GM18519 (cell line): ENCODE data around the gene ZNF81.
"Not testable (repeated sequence)": the region's sequence is repeated elsewhere in the genome, so short reads cannot be mapped to it uniquely, and the experiment has no call there.

Source experiments
- ATAC-seq: cut with Tn5 transposase; IDR thresholded peaks from one replicate; pipeline ENCODE4 v1.9.1; 2021; ENCODE audit warnings: mild to moderate bottlenecking, moderate library complexity; ENCODE audit not compliant: unreplicated experiment, low FRiP score

Gene ZNF81

DNA sequence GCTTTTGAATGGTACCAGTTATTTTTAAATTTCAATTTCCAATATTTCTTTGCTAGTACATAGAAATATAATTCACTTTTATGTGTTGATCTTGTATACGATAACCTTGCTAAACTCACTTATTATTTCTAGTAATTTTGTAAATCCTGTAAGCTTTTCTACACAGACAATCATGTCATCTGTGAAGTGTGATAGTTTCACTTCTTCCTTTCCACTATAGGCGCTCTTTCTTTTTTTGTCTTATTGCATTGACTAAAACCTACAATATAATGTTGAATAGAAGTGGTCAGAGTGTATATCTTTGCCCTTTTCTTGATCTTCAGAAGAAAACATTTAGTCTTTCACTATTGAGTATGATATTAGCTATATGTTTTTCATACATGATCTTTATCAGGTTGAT is 90.5 kb downstream of the ZNF81 start:
- no peak for ATAC-seq

DNA sequence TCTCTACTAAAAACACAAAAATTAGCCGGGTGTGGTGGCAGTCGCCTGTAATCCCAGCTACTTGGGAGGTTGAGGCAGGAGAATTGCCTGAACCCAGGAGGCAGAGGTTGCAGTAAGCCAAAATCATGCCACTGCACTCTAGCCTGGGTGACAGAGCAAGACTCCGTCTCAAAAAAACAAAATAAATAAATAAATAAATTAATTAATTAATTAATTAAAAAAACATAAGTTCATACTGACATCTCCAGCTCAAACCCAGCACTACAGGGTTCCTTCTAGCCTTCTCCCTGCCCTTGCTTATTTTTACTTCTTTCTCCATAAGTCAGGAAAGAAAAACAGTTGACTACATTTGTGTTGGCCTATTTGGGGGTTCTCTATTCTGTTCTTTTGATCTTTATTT is 95.3 kb downstream of the ZNF81 start:
- ATAC-seq: not testable (repeated sequence)

DNA sequence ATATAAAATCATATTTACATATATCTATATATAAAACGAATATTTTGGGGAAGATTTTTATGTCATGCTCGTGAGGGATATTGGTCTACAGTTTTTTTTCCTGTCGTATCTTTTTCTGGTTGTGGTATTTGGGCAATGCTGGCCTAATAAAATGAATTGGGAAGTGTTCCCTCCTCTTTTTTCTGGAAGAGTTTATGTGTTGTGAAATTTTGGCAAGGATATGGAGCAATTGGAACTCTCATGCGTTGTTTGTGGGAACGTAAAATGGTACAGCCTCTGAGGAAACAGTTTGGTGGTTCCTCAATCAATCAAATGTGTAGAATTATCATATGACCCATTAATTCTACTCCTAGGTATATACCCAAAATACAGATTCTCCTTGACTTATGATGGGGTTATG is 97.2 kb downstream of the ZNF81 start:
- no peak for ATAC-seq

DNA sequence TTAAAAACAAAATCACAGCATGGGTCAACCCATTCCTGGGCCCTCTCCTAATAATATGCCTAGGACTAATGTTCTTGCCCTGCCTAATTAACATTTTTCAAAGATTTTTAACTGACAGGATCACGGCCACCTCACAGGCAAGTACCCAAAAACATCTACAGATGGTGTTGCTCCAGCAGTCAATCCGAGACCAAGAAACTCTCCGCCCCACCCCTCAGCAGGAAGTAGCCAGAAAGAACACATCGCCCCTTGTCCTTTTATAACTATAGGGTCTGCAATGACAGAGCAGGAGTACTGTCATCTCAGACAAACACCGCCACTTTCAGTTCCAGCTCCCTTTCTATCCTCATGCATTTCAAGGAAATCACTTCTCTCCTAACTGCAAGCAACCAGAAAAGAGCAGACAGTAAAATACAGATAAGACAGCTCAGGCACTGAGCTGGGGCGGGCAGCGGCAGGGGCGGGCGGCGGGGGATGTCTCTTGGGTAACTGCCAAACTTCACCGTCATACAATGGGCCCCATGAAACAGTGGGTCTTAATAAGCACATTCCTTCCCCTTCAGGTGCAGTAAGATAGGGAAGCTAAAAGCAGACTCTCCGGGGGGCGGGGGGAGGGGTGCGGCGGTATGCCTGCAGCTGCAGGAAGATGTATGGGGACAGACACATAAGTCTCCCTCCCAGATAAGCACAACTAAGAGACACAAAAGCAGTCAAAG is 99.7 kb downstream of the ZNF81 start:
- no peak for ATAC-seq

DNA sequence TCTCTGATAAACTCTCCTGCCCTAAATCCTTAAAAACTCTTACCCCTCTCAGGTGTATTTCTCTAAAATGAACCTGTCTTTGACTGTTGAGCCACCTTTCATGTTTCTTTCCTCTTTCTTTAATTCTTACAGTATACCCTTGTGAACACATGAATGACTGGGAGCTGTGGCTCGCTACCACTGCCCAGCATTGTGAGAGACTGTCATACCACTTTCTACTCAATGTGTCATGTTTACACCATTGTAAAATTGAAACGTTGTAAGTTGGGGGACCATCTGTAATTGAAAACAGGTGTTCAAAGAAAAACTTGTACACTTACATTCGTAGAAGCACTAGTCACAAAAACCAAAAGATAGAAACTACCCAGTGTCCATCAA is 100.2 kb downstream of the ZNF81 start:
- no peak for ATAC-seq

DNA sequence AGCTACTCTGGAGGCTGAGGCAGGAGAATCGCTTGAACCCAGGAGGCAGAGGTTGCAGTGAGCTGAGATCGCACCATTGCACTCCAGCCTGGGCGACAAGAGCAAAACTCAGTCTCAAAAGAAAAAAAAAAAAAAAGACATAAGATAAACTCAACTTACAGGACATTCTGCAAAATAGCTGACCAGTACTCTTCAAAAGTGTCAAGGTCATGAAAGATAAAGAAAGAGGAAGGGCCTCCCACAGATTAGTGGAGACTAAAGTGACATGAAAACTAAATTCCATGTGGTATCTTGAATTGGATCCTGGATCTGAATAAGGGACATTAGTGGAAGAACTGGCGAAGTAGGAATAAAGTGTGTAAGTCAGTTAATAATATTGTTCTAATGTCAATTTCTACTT is 103.7 kb downstream of the ZNF81 start:
- ATAC-seq: no peak

DNA sequence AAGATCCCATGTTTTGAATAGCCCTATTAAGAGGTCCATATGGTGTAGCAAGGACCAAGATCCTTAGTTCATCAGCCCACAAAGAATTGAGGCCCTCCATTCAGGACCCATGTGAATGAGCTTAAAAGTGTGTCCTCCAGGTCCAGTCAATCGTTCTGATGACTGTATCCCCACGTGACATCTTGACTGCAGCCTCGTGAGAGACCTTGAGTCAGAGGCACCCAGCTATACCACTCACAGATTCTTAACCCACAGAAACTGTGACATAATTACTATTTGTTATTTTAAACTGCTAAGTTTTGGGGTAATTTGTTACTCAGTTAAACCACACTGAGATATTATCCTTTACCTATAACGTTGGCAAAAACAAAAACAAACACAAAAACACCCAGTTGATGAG is 104.7 kb downstream of the ZNF81 start:
- no peak for ATAC-seq

DNA sequence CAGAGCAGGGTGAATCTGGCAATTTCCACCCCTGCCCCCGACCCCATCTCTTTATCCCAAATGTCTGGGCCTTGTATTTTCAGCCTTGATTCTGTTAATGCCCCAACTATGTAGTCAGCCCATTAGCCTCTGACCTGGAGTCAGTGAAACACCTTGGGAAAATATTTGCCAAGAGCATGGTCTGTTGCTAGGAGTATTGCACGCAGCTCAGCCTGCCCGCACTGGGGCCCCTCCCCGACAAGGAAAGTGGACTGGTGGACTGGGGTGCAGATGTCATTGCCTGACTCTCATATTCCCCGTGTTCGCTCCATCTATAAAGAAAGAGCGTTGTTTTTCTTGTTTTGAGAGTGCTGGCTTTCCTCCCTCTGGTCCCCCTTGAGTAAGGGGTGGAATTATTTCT is 118.6 kb downstream of the ZNF81 start:
- not testable (repeated sequence) for ATAC-seq

DNA sequence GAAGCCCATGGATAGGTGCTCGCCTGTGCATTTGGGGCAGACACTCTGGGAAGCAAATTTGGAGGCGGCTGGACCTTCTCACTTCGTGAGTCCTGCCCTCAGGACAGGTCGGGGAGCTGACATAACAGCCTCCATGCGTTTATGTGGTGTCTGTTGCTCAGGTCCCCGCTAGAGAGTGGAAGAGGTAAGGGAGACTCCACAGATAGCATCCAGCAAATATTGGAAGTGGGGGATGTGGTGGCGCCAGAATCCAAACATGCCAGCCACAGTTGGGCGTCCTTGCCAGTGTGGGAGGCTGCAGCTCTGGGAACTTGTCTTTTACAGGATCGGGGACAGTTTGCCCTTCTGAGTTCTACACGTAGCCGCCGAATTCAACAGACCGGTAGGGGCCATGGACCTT is 119.3 kb downstream of the ZNF81 start:
- ATAC-seq: no peak

DNA sequence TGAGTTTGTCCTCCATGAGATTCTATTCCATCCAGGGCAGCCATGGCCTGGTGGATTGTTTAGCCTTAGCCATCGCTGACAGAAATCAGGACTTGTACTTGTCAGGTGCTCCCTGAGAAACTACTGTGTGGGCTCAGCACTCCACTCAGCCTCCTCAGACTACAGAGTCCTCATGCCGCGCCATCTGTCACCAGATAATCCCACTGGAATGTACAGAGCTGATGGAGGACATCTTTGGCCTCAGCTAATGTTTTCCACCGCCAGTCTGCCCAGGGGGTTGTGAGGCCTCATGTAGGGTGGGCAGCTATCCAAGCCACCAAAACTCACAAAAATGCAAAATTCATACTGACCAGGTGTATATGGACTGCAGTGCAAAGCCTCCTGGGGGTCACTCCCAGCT is 121.5 kb downstream of the ZNF81 start:
- not testable (repeated sequence) for ATAC-seq

DNA sequence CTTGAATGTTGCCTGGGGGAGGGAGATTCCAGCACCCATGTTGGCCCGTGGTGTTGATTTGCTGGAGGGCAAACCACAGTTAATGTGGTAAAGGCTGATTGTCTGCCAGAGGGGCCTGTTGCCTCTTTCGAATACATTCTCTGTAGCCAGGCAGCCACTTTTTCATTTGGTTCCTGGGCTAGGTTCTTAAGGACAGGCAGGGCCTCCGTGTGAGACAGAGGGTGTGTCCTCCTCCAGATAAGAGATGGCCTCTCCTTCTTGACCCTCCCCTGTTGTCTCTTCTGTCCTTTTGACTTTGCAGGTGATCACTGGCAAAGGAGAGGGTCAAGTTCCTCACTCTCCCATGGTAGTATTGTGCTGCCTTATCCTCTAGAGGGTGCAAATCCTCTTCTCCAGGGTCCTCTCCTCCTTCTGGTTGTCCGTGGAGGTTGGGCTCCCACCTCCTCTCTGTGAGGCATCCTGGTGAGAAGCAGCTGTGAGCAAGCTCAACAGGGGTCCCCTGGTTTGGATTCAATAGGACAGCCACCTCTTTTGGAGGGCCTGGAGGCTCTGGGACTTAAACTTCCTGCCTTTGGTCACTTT is 122.2 kb downstream of the ZNF81 start:
- no peak for ATAC-seq

DNA sequence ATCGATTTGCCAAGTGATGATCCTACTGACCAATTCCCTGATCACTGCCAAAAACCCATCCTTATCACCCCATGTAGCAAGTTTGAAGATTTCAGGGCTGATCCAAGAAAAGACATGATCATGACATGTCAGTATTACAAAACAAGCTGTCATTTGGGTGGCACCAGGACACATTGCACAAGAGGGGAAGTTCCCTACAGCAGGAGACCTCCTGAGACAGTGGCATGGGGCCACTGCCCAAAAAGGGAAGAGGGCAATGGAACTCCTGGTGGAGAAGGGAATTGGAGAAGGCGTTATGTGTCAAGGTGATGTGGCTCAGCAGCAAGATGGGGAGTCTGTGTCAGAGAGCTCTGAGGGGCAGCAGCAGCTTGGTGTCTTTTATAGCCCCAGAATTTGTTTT is 123.7 kb downstream of the ZNF81 start:
- ATAC-seq: no peak

DNA sequence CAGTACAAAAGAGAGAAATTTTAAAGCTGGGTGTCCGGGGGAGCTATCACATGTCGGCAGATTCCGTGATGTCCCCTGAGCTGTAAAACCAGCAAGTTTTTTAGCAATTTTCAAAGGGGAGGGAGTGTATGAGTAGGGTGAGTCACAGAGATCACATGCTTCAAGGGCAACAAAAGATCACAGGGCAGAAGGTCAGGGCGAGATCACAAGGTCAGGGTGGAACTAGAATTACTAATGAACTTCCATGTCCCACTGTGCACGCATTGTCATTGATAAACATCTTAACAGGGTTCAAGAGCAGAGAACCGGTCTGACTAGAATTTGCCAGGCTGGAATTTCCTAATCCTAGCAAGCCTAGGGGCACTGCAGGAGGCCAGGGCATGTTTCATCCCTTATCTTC is 125.1 kb downstream of the ZNF81 start:
- ATAC-seq: not testable (repeated sequence)

DNA sequence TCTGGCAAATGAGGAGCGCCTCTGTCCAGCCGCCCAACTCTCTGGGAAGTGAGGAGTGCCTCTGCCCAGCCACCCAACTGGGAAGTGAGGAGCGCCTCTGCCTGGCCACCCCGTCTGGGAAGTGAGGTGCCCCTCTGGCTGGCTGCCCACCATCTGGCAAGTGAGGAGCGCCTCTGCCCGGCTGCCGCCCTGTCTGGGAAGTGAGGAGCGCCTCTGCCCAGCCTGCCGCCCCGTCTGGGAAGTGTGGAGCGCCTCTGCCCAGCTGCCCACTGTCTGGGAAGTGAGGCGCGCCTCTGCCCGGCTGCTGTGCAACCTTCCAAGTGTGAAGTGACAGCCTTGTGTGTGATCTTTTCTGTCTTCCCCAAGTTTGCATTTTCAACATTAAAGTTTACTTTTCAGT is 128.8 kb downstream of the ZNF81 start:
- ATAC-seq: not testable (repeated sequence)
